ENCODE measurements around the gene MARCHF7.

Gene MARCHF7

GRCh38 chr2:159762075-159762474 lies 49.8 kb downstream of the MARCHF7 start:
- DNase-seq (ENCODE audit: low read depth): no peak

All from stimulated activated CD4-positive, alpha-beta T cell treated with anti-CD3 and anti-CD28 coated beads, Interleukin-2, amount 100 ng/mL, for 4 hours (primary cell).